Lower lobe of right lung (tissue), 2 donors: ENCODE data around the gene ABCC11. TPM values are rescaled to one million over a fixed set of nuclear protein-coding genes. Genes with fewer than 3 reads are reported as not detected.
"Not testable (repeated sequence)": the region's sequence is repeated elsewhere in the genome, so short reads cannot be mapped to it uniquely, and the experiment has no call there.

Experiments used
- ATAC-seq, 2 donors: fragments of 200-7000 bp; cut with Tn5 transposase; one replicate each; pipeline ENCODE4 v1.9.1; 2020 to 2022; ENCODE audit warnings: mild to moderate bottlenecking in 2 of 2, moderate library complexity in 2 of 2
- DNase-seq: peaks from one replicate; pipeline ENCODE4 v3.0.0-alpha.2; 2020
- H3K27ac ChIP-seq: fragments of 200-600 bp; one replicate; pipeline ENCODE4 v1.8.0; 2022
- H3K27me3 ChIP-seq: fragments of 200-600 bp; one replicate; pipeline ENCODE4 v1.8.0; 2022; ENCODE audit warnings: low read depth
- H3K36me3 ChIP-seq: fragments of 200-600 bp; one replicate; pipeline ENCODE4 v1.8.0; 2022; ENCODE audit warnings: mild to moderate bottlenecking
- H3K4me1 ChIP-seq: fragments of 200-600 bp; one replicate; pipeline ENCODE4 v1.8.0; 2022
- H3K4me3 ChIP-seq: fragments of 200-600 bp; one replicate; pipeline ENCODE4 v1.8.0; 2022; ENCODE audit warnings: mild to moderate bottlenecking
- H3K9me3 ChIP-seq: fragments of 200-600 bp; one replicate; pipeline ENCODE4 v1.8.0; 2022
- CTCF ChIP-seq: fragments of 200-600 bp; IDR thresholded peaks from one replicate; pipeline ENCODE4 v1.8.0; 2022; ENCODE audit warnings: antibody characterized with exemption, mild to moderate bottlenecking
- intact Hi-C: fragments of 100-400 bp; cut with DNase I; formaldehyde crosslinking; loops from one replicate; pipeline ENCODE4 v1.11.0; 2022
- total RNA-seq: library from RNA; stranded (reverse); fragmentation: NEBNext Ultra II Directional; extraction: Animal tissue kit (Norgen Biotek cat#: 25700); gene quantifications from one replicate; pipeline ENCODE4 v1.2.1, GENCODE V29; 2021
- donor health status: DM: no; HTN: yes; CAD: no; lungs with severe emphysema.

The ABCC11 gene
- total RNA-seq, 1 donor from 2014 or later = not detected

GRCh38 chr16:48168075-48168474, 79.3 kb downstream of the ABCC11 start:
- Histone ChIP-seq H3K4me1 (peaks cover 17% of the 10 kb centered on the region), H3K36me3 (no peaks in the 10 kb centered on the region), H3K9me3 (no peaks in the 10 kb centered on the region), H3K27me3 (no peaks in the 10 kb centered on the region), H3K27ac (no peak overlapping the region), H3K4me3 (no peak overlapping the region)
- no peak for TF ChIP-seq CTCF
- ATAC-seq = peak in 1 of 2 donors; percentile 29
- intact Hi-C loops = no loop called here
- no peak for DNase-seq

GRCh38 chr16:48166617-48167016, 80.7 kb downstream of the ABCC11 start:
- ATAC-seq, H3K27me3 ChIP-seq, H3K4me3 ChIP-seq, H3K36me3 ChIP-seq, DNase-seq, H3K9me3 ChIP-seq, intact Hi-C loops, H3K27ac ChIP-seq: not testable (repeated sequence)
- peaks cover 17% of the 10 kb centered on the region for H3K4me1 ChIP-seq

- Histone ChIP-seq H3K9me3 (no peaks in the 10 kb centered on the region), H3K4me3 (no peak overlapping the region), H3K27ac (no peak overlapping the region), H3K27me3 (no peaks in the 10 kb centered on the region), H3K4me1 (peaks cover 17% of the 10 kb centered on the region), H3K36me3 (no peaks in the 10 kb centered on the region)
- intact Hi-C loops = no loop called here
- DNase-seq = no peak
- no peak for TF ChIP-seq CTCF
- no peak for ATAC-seq
Observed at GRCh38 chr16:48165961-48166578, 81.3 kb downstream of the ABCC11 start.

- DNase-seq (peak; percentile 81), ATAC-seq (peak; percentile 95 to 96)
- TF ChIP-seq CTCF = peak; percentile 90
- H3K36me3 ChIP-seq = no peaks in the 10 kb centered on the region
- H3K27ac ChIP-seq = peak overlapping the region; percentile 31
- H3K4me1 ChIP-seq = peaks cover 17% of the 10 kb centered on the region
- H3K27me3 ChIP-seq = no peaks in the 10 kb centered on the region
- intact Hi-C loops = no loop called here
- H3K9me3 ChIP-seq = no peaks in the 10 kb centered on the region
- H3K4me3 ChIP-seq = no peak overlapping the region
Observed at GRCh38 chr16:48164907-48165715, 82.2 kb downstream of the ABCC11 start.

- no peak overlapping the region for H3K27ac ChIP-seq
- no peaks in the 10 kb centered on the region for H3K27me3 ChIP-seq
- no peaks in the 10 kb centered on the region for H3K36me3 ChIP-seq
- no peak for DNase-seq
- no peak overlapping the region for H3K4me3 ChIP-seq
- H3K9me3 ChIP-seq = no peaks in the 10 kb centered on the region
- intact Hi-C loops = no loop called here
- H3K4me1 ChIP-seq = peaks cover 17% of the 10 kb centered on the region
- no peak for ATAC-seq
- TF ChIP-seq CTCF = no peak
Observed at GRCh38 chr16:48162839-48163410, 84.4 kb downstream of the ABCC11 start.

GRCh38 chr16:48161906-48162305, 85.4 kb downstream of the ABCC11 start:
- Histone ChIP-seq H3K27me3 (no peaks in the 10 kb centered on the region), H3K36me3 (no peaks in the 10 kb centered on the region), H3K27ac (no peak overlapping the region), H3K9me3 (no peaks in the 10 kb centered on the region), H3K4me1 (peaks cover 18% of the 10 kb centered on the region), H3K4me3 (no peak overlapping the region)
- ATAC-seq (no peak), DNase-seq (no peak)
- no peak for TF ChIP-seq CTCF
- intact Hi-C loops = no loop called here
